Endodermal cell (in vitro differentiated cells): ENCODE data around the gene UBE2D3. TPM values are rescaled to one million over a fixed set of nuclear protein-coding genes. Genes with fewer than 3 reads are reported as not detected.

Experiments used
- DNase-seq: peaks from one replicate; pipeline ENCODE4 v3.0.0-alpha.2; 2017
- H3K27ac ChIP-seq: 2 replicates; pipeline ENCODE4 v1.5.1; 2013; ENCODE audit warnings: mild to moderate bottlenecking, low read depth, low read length, moderate library complexity
- H3K27me3 ChIP-seq: 2 replicates; pipeline ENCODE4 v1.6.1; 2013; ENCODE audit warnings: mild to moderate bottlenecking, low read length, moderate library complexity; ENCODE audit not compliant: insufficient read depth, control insufficient read depth, poor library complexity, severe bottlenecking
- H3K36me3 ChIP-seq: 2 replicates; pipeline ENCODE4 v1.7.0; 2013; ENCODE audit warnings: mild to moderate bottlenecking, low read length, moderate library complexity; ENCODE audit not compliant: control insufficient read depth, insufficient read depth
- H3K4me1 ChIP-seq: one replicate; pipeline ENCODE4 v1.7.0; 2013; ENCODE audit warnings: low read length; ENCODE audit not compliant: control insufficient read depth, insufficient read depth
- H3K4me3 ChIP-seq: 2 replicates; pipeline ENCODE4 v1.5.1; 2013; ENCODE audit warnings: mild to moderate bottlenecking, low read length, moderate library complexity
- H3K9ac ChIP-seq: 2 replicates; pipeline ENCODE4 v1.6.1; 2013; ENCODE audit warnings: mild to moderate bottlenecking, low read length, moderate library complexity; ENCODE audit not compliant: poor library complexity, severe bottlenecking; ENCODE audit errors: extremely low read depth
- H3K9me3 ChIP-seq: 2 replicates; pipeline ENCODE4 v1.6.1; 2013; ENCODE audit warnings: mild to moderate bottlenecking, low read length, moderate library complexity; ENCODE audit not compliant: control insufficient read depth
- H3K27ac Mint-ChIP-seq: 2 replicates; pipeline ENCODE4 v1.8.0; 2020; ENCODE audit warnings: mixed read lengths
- H3K27me3 Mint-ChIP-seq: 2 replicates; pipeline ENCODE4 v1.8.0; 2021; ENCODE audit warnings: mild to moderate bottlenecking, mixed read lengths; ENCODE audit not compliant: insufficient read depth
- H3K36me3 Mint-ChIP-seq: 2 replicates; pipeline ENCODE4 v1.8.0; 2020; ENCODE audit warnings: low read depth, mixed read lengths
- H3K4me1 Mint-ChIP-seq: 2 replicates; pipeline ENCODE4 v1.8.0; 2020; ENCODE audit warnings: mixed read lengths
- H3K4me3 Mint-ChIP-seq: 2 replicates; pipeline ENCODE4 v1.8.0; 2020; ENCODE audit warnings: mild to moderate bottlenecking, moderate library complexity, mixed read lengths
- H3K9me3 Mint-ChIP-seq: 2 replicates; pipeline ENCODE4 v1.8.0; 2020; ENCODE audit warnings: mild to moderate bottlenecking, mixed read lengths
- WGBS, 2 experiments: methylation state at CpG; one replicate each; pipeline versions ENCODE4 v1.1.5 to v1.1.7; 2013; ENCODE audit warnings: missing lambda C conversion rate in 2 of 2, mixed read lengths in 1 of 2; ENCODE audit not compliant: insufficient coverage in 1 of 2, insufficient read length in 1 of 2; 5-methylcytosine and 5-hydroxymethylcytosine counted together
- total RNA-seq, 2 donors: library from RNA; stranded (reverse); fragmentation: NEBNext Ultra II Directional in 1 of 2; extraction: Animal tissue kit (Norgen Biotek cat#: 25700) in 1 of 2; gene quantifications; 2 replicates in 1 of 2; 3 replicates in 1 of 2; pipeline ENCODE4 v1.2.1, GENCODE V29; 2021
- TF ChIP-seq, protein P1 (sequence below): fragments of 200-600 bp; sonication (generic); conservative IDR thresholded peaks from 2 replicates; pipeline ENCODE4 v1.5.0; 2021; ENCODE audit warnings: antibody characterized with exemption, mild to moderate bottlenecking

The UBE2D3 gene
- total RNA-seq, 2 donors from 2014 or later = 283 to 310 TPM

DNA sequence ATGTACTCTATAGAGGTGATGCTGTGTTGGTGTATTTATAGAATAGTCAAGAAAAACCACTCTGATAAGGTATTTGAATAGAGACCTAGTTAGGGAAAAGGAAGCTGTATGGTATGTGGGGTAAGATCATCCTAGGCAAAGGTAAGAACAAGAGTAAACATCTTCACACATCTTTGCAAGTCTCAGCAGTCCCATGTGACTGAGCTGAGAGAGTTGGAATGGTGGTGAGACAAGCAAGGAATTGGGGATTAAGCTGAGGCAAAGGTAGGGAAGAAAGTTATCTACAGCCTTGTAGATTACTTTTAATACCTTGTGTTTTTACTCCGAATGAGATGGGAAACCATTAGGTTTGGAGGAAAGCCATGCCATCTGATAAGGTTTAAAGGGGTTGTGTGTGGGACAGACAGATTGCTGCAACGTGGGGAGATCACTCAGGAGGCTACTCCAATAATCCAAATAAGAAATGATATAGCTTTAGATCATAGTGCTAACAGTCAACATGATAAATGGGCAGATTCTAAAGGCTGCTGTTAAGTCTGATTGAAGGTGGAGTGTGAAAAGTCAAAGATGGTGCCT lies 34.9 kb downstream of the UBE2D3 start:
- no peaks in the 10 kb centered on the region for H3K27me3 ChIP-seq
- Mint-ChIP-seq H3K27ac (peak overlapping the region; percentile 61), H3K36me3 (peaks cover 36% of the 10 kb centered on the region), H3K27me3 (no peaks in the 10 kb centered on the region), H3K4me3 (no peak overlapping the region), H3K4me1 (peaks cover 43% of the 10 kb centered on the region), H3K9me3 (no peaks in the 10 kb centered on the region)
- TF ChIP-seq, protein P1, sequence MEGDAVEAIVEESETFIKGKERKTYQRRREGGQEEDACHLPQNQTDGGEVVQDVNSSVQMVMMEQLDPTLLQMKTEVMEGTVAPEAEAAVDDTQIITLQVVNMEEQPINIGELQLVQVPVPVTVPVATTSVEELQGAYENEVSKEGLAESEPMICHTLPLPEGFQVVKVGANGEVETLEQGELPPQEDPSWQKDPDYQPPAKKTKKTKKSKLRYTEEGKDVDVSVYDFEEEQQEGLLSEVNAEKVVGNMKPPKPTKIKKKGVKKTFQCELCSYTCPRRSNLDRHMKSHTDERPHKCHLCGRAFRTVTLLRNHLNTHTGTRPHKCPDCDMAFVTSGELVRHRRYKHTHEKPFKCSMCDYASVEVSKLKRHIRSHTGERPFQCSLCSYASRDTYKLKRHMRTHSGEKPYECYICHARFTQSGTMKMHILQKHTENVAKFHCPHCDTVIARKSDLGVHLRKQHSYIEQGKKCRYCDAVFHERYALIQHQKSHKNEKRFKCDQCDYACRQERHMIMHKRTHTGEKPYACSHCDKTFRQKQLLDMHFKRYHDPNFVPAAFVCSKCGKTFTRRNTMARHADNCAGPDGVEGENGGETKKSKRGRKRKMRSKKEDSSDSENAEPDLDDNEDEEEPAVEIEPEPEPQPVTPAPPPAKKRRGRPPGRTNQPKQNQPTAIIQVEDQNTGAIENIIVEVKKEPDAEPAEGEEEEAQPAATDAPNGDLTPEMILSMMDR = no peak
- WGBS, 2 experiments = 43 to 88% methylated on average over 1 to 2 of the region's 2 CpGs
- H3K9ac ChIP-seq = no peak overlapping the region
- peaks cover 49% of the 10 kb centered on the region for H3K36me3 ChIP-seq
- H3K4me1 ChIP-seq = no peaks in the 10 kb centered on the region
- peak; percentile 45 for DNase-seq
- no peak overlapping the region for H3K27ac ChIP-seq
- no peaks in the 10 kb centered on the region for H3K9me3 ChIP-seq
- peak overlapping the region; percentile 2 for H3K4me3 ChIP-seq

DNA sequence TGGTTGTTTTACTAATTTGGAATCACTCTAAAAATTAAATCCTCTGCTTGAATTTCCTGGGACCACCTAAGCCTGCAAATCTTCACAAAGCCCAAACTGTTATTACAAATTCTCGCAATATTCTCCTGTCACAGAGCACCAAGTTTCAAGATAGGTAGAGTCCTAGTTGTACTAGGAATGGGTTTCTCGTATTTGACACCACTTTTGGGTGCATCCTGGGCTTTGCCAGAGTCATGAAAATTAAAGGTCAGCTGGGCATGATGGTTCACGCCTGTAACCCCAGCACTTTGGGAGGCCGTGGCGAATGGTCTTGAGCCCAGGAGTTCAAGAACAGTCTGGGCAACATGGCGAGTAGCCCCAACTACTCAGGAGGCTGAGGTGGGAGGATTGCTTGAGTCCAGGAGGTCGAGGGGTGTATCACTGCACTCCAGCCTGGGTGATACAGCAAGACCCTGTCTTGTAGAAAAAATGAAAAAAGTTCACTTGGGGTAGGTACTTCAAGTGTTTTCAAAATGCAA lies 36.0 kb downstream of the UBE2D3 start:
- Mint-ChIP-seq H3K27me3 (no peaks in the 10 kb centered on the region), H3K36me3 (peaks cover 30% of the 10 kb centered on the region), H3K4me1 (peaks cover 38% of the 10 kb centered on the region), H3K27ac (no peak overlapping the region), H3K9me3 (no peaks in the 10 kb centered on the region), H3K4me3 (no peak overlapping the region)
- TF ChIP-seq, protein P1 = no peak
- Histone ChIP-seq H3K4me1 (no peaks in the 10 kb centered on the region), H3K36me3 (peaks cover 39% of the 10 kb centered on the region), H3K27me3 (no peaks in the 10 kb centered on the region), H3K9ac (no peak overlapping the region), H3K27ac (no peak overlapping the region), H3K4me3 (no peak overlapping the region), H3K9me3 (no peaks in the 10 kb centered on the region)
- DNase-seq = peak; percentile 42
- WGBS, 2 experiments = 80 to 93% methylated on average over 5 to 7 of the region's 7 CpGs

DNA sequence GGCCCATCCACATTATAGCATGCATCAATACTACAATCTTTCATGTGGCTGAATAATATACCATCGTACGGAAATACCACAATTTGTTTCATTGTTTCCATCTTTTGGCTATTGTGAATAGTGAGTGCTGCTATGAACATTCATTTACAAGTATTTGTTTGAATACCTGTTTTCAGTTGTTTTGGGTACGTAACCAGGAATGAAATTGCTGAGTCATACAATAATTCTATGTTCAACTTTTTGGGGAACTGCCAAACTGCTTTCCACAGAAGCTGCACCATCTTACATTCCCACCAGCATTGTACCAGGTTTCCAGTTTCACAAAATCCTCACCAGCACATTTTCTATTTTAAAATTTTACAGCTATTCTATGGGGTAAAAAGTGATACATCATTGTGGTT lies 38.0 kb downstream of the UBE2D3 start:
- no peak overlapping the region for H3K4me3 ChIP-seq
- Mint-ChIP-seq H3K4me3 (no peak overlapping the region), H3K4me1 (peaks cover 18% of the 10 kb centered on the region), H3K27me3 (no peaks in the 10 kb centered on the region), H3K36me3 (peaks cover 12% of the 10 kb centered on the region), H3K27ac (no peak overlapping the region), H3K9me3 (no peaks in the 10 kb centered on the region)
- no peak for DNase-seq
- WGBS, 2 experiments = 98 to 100% methylated on average over 1 to 3 of the region's 3 CpGs
- no peak overlapping the region for H3K27ac ChIP-seq
- no peak overlapping the region for H3K9ac ChIP-seq
- H3K36me3 ChIP-seq = peaks cover 18% of the 10 kb centered on the region
- H3K27me3 ChIP-seq = no peaks in the 10 kb centered on the region
- TF ChIP-seq, protein P1 = no peak
- H3K4me1 ChIP-seq = no peaks in the 10 kb centered on the region
- no peaks in the 10 kb centered on the region for H3K9me3 ChIP-seq
